ENCODE results near the gene TRIM9. TPM values are rescaled to one million over a fixed set of nuclear protein-coding genes. Genes with fewer than 3 reads are reported as not detected.

TRIM9 gene
- total and polyA plus RNA-seq, 2 of the 4 experiments (the other 2 are of a cell fraction) = under 0.01 to 0.09 TPM

- H4K8ac ChIP-seq (ENCODE audit: low read depth in 2 of 2, low read length in 2 of 2) = no peak overlapping the region
- POLR2A ChIA-PET (ENCODE audit: unreplicated experiment) = no interaction called here
- TF ChIP-seq CHD1 (IDR thresholded peaks at IDR 0.05; ENCODE audit: low read depth, low read length) = no peak
- H3K36me3 ChIP-seq (ENCODE audit: control insufficient read depth, insufficient read depth, low read length) = no peaks in the 10 kb centered on the region
- DNase-seq (no peak), ATAC-seq (ENCODE audit: low read depth) (no peak)
- H2BK5ac ChIP-seq (ENCODE audit: low read depth, low read length, poor library complexity, severe bottlenecking) = no peak overlapping the region
- H2BK20ac ChIP-seq (ENCODE audit: low read depth, low read length) = no peak overlapping the region
- no peak overlapping the region for H3K18ac ChIP-seq (ENCODE audit: low read depth, low read length)
- H2AK9ac ChIP-seq (replicated peaks; ENCODE audit: low read depth, low read length, poor library complexity) = no peak overlapping the region
- CTCF ChIA-PET = no interaction called here
- no peak overlapping the region for H3K4me2 ChIP-seq (ENCODE audit: low read depth, low read length)
- no peak overlapping the region for H3K23ac ChIP-seq (ENCODE audit: low read depth, low read length)
- BruUV-seq (replicated peaks) = no TSS peak
- no peak overlapping the region for H3K4ac ChIP-seq (ENCODE audit: low read depth, low read length)
- no peak overlapping the region for H2AFZ ChIP-seq (replicated peaks; ENCODE audit: low read length, poor library complexity)
- peaks cover 7% of the 10 kb centered on the region for H3K27me3 ChIP-seq (ENCODE audit: control insufficient read depth, insufficient read depth, low read length)
- H3K27ac ChIP-seq (ENCODE audit: insufficient read depth, low read length) = no peak overlapping the region
- H3K79me1 ChIP-seq (ENCODE audit: low read depth in 1 of 2, low read length in 2 of 2) = no peaks in the 10 kb centered on the region
- H3K9me1 ChIP-seq (ENCODE audit: insufficient read depth, low read length) = no peaks in the 10 kb centered on the region
- H2AK5ac ChIP-seq (ENCODE audit: low read depth, low read length) = no peak overlapping the region
- H4K20me1 ChIP-seq (ENCODE audit: insufficient read depth, low read length) = no peaks in the 10 kb centered on the region
- H3K14ac ChIP-seq (replicated peaks; ENCODE audit: low read depth, low read length) = no peak overlapping the region
- intact Hi-C loops (cut with micrococcal nuclease) (no loop called here), dilution Hi-C loops (cut with HindIII; ENCODE audit: low sequenced_read_pairs, unreplicated experiment) (no loop called here), in situ Hi-C loops (cut with MboI; ENCODE audit: low sequenced_read_pairs) (no loop called here)
- no CpG with 5 or more reads among the region's 2 CpGs for WGBS, 2 experiments (ENCODE audit: extremely low coverage in 2 of 2, insufficient read length in 1 of 2)
- no peak overlapping the region for H4K5ac ChIP-seq (ENCODE audit: low read depth, low read length)
- no peak overlapping the region for H2BK120ac ChIP-seq (ENCODE audit: low read depth, low read length)
- H3K4me3 ChIP-seq (ENCODE audit: insufficient read depth, low read depth, low read length) = no peak overlapping the region
- H2BK15ac ChIP-seq (ENCODE audit: low read depth, low read length) = no peak overlapping the region
- H4K91ac ChIP-seq (ENCODE audit: insufficient read depth, low read depth, low read length) = no peak overlapping the region
- no peaks in the 10 kb centered on the region for H3K9me3 ChIP-seq (ENCODE audit: control insufficient read depth, insufficient read depth, low read length)
- H3K56ac ChIP-seq (ENCODE audit: extremely low read depth, insufficient read depth, low read length) = no peak overlapping the region
- H3K4me1 ChIP-seq (ENCODE audit: control insufficient read depth, insufficient read depth, low read length) = no peaks in the 10 kb centered on the region
- no peak overlapping the region for H3K9ac ChIP-seq (ENCODE audit: low read depth, low read length)
Observed at GRCh38 chr14:51131516-51131915, 36.6 kb upstream of the TRIM9 start.

Measured in IMR-90 (cell line).